ENCODE results near the gene MC5R.

DNA sequence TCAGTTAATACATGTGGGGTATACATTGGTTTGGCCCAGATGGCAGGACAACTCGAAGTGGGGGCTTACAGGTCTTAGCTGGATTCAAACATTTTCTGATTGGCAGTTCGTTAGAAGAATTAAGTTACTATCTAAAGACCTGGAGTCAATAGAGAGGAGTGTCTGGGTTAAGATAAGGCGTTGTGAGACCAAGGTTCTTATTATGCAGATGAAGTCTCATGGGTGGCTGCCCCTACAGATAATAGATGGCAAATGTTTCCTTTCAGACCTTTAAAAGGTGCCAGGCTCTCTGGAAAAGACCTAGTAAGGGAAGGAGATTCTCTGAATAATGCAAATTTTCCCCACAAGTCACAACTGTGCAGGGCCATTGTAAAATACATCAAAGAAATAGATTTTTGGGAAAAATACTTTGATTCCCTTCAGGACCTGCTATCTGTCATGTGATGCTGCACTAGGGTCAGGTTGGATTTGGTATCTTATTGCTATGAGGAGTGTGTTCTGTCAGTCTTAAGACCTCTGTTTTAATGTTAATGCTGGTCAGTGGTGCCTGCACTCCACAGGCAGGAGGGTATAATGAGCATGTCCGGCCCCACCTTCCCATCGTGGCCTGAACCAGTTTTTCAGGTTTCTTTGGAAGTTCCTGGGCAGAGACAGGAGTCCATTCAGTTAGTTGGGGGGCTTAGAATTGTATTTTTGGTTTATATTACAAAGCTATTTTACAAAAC, 14.3 kb upstream of the MC5R start:
- no peak for TF ChIP-seq TAF1 (conservative IDR thresholded peaks at IDR 0.05)
- TF ChIP-seq, protein P1, sequence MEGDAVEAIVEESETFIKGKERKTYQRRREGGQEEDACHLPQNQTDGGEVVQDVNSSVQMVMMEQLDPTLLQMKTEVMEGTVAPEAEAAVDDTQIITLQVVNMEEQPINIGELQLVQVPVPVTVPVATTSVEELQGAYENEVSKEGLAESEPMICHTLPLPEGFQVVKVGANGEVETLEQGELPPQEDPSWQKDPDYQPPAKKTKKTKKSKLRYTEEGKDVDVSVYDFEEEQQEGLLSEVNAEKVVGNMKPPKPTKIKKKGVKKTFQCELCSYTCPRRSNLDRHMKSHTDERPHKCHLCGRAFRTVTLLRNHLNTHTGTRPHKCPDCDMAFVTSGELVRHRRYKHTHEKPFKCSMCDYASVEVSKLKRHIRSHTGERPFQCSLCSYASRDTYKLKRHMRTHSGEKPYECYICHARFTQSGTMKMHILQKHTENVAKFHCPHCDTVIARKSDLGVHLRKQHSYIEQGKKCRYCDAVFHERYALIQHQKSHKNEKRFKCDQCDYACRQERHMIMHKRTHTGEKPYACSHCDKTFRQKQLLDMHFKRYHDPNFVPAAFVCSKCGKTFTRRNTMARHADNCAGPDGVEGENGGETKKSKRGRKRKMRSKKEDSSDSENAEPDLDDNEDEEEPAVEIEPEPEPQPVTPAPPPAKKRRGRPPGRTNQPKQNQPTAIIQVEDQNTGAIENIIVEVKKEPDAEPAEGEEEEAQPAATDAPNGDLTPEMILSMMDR (IDR thresholded peaks at IDR 0.05; ENCODE audit: low read depth, low read length, missing input control), result no peak
- TF ChIP-seq, protein P2, sequence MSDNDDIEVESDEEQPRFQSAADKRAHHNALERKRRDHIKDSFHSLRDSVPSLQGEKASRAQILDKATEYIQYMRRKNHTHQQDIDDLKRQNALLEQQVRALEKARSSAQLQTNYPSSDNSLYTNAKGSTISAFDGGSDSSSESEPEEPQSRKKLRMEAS (IDR thresholded peaks at IDR 0.05), result no peak
